Panc1 (cell line): ENCODE measurements around the gene WWOX. TPM values are rescaled to one million over a fixed set of nuclear protein-coding genes. Genes with fewer than 3 reads are reported as not detected.

Experiments used
- ATAC-seq: fragments of 200-7000 bp; cut with Tn5 transposase; 2 replicates; pipeline ENCODE4 v1.9.1; 2020; ENCODE audit warnings: mild to moderate bottlenecking, moderate library complexity
- BruUV-seq: library from RNA; stranded (reverse); fragments of 400-500 nt; replicated peaks from 2 replicates; lab custom pipeline; 2021; lab: Mats Ljungman, UMichigan
- CTCF ChIA-PET: fragments of 300-600 bp; sonication (Branson Sonifier 250); formaldehyde crosslinking; loops from one replicate; lab custom pipeline; 2022; ENCODE audit warnings: antibody characterized with exemption; lab: Charles Lee
- POLR2A ChIA-PET: fragments of 300-600 bp; sonication (Branson Sonifier 250); formaldehyde crosslinking; loops from one replicate; lab custom pipeline; 2022; ENCODE audit warnings: antibody characterized with exemption; lab: Charles Lee
- DNase-seq: peaks from one replicate; pipeline ENCODE4 v3.0.0-alpha.2; 2010; ENCODE audit warnings: low read depth, low spot score
- H3K27ac ChIP-seq: 2 replicates; pipeline ENCODE4 v1.5.1; 2011; ENCODE audit warnings: mild to moderate bottlenecking, low read length, inconsistent platforms
- H3K27me3 ChIP-seq: fragments of 200-500 bp; sonication (Bioruptor generic); 2 replicates; pipeline ENCODE4 v1.6.0; 2014; ENCODE audit warnings: low read length, inconsistent platforms; ENCODE audit not compliant: control insufficient read depth, insufficient read depth
- H3K36me3 ChIP-seq: fragments of 200-500 bp; sonication (Bioruptor generic); 2 replicates; pipeline ENCODE4 v1.5.1; 2014; ENCODE audit warnings: inconsistent platforms, mild to moderate bottlenecking, low read length, moderate library complexity; ENCODE audit not compliant: control insufficient read depth, insufficient read depth
- H3K4me1 ChIP-seq: 2 replicates; pipeline ENCODE4 v1.5.1; 2011; ENCODE audit warnings: inconsistent platforms, mild to moderate bottlenecking, low read length, moderate library complexity; ENCODE audit not compliant: control insufficient read depth, insufficient read depth
- H3K4me3 ChIP-seq, 2 experiments: 2 replicates each; pipeline ENCODE4 v1.5.1; 2011 to 2012; ENCODE audit warnings: low read depth in 2 of 2, low read length in 2 of 2, mild to moderate bottlenecking in 2 of 2, inconsistent platforms in 1 of 2, moderate library complexity in 1 of 2
- H3K9me3 ChIP-seq: fragments of 200-500 bp; sonication (Bioruptor generic); 2 replicates; pipeline ENCODE4 v1.5.1; 2014; ENCODE audit warnings: low read depth, mild to moderate bottlenecking, inconsistent platforms, low read length, moderate library complexity; ENCODE audit not compliant: control insufficient read depth, insufficient read depth
- POLR2AphosphoS5 ChIP-seq: IDR thresholded peaks from 2 replicates; pipeline ENCODE4 v1.6.1; 2012; ENCODE audit warnings: mild to moderate bottlenecking, low read depth, low read length, moderate library complexity
- REST ChIP-seq, 2 experiments: IDR thresholded peaks; 2 replicates each; pipeline ENCODE4 v1.6.1; 2011 to 2012; ENCODE audit warnings: low read depth in 2 of 2, control low read depth in 1 of 2, low read length in 1 of 2, mild to moderate bottlenecking in 1 of 2, moderate library complexity in 1 of 2; ENCODE audit not compliant: insufficient read depth in 1 of 2
- SIN3A ChIP-seq: IDR thresholded peaks from 2 replicates; pipeline ENCODE4 v1.6.1; 2012; ENCODE audit warnings: low read depth, mild to moderate bottlenecking, low read length, moderate library complexity, borderline replicate concordance; ENCODE audit not compliant: insufficient read depth
- TCF7L2 ChIP-seq: IDR thresholded peaks from 2 replicates; pipeline ENCODE4 v1.6.1; 2011; ENCODE audit warnings: mild to moderate bottlenecking, low read depth, low read length, inconsistent platforms
- in situ Hi-C: cut with HindIII; loops from 2 replicates; pipeline ENCODE4 v1.10.0; 2016; ENCODE audit warnings: low sequenced_read_pairs, low pct_unique_long_range_greater_than_20kb
- intact Hi-C: fragments of 100-400 bp; cut with micrococcal nuclease; formaldehyde crosslinking; loops from one replicate; pipeline ENCODE4 v1.10.0; 2022; ENCODE audit not compliant: unreplicated experiment
- total RNA-seq: library from RNA; stranded (reverse); gene quantifications from one replicate; pipeline ENCODE4 v1.2.1, GENCODE V29; 2021; ENCODE audit not compliant: unreplicated experiment
- TF ChIP-seq, protein P1 (sequence below): fragments of 450-650 bp; IDR thresholded peaks from 2 replicates; pipeline ENCODE4 v1.5.1; 2017; ENCODE audit warnings: mild to moderate bottlenecking

The WWOX gene
- total RNA-seq, 1 experiment from 2014 or later, result 12.5 TPM

GRCh38 chr16:78396046-78396445, 296.6 kb downstream of the WWOX start:
- POLR2A ChIA-PET, result no interaction called here
- H3K9me3 ChIP-seq, result no peaks in the 10 kb centered on the region
- intact Hi-C loops (no loop called here), in situ Hi-C loops (no loop called here)
- TF ChIP-seq, protein P1, sequence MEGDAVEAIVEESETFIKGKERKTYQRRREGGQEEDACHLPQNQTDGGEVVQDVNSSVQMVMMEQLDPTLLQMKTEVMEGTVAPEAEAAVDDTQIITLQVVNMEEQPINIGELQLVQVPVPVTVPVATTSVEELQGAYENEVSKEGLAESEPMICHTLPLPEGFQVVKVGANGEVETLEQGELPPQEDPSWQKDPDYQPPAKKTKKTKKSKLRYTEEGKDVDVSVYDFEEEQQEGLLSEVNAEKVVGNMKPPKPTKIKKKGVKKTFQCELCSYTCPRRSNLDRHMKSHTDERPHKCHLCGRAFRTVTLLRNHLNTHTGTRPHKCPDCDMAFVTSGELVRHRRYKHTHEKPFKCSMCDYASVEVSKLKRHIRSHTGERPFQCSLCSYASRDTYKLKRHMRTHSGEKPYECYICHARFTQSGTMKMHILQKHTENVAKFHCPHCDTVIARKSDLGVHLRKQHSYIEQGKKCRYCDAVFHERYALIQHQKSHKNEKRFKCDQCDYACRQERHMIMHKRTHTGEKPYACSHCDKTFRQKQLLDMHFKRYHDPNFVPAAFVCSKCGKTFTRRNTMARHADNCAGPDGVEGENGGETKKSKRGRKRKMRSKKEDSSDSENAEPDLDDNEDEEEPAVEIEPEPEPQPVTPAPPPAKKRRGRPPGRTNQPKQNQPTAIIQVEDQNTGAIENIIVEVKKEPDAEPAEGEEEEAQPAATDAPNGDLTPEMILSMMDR, result peak; percentile 19; the same call in 1 of the 2 replicates
- TF ChIP-seq REST (IDR thresholded peaks at IDR 0.05; ENCODE audit: insufficient read depth in 1 of 2, low read depth in 2 of 2, low read length in 1 of 2) (no peak), TCF7L2 (no peak)
- BruUV-seq, result no TSS peak
- DNase-seq (no peak), ATAC-seq (no peak)
- H3K4me1 ChIP-seq, result no peaks in the 10 kb centered on the region
- H3K4me3 ChIP-seq, result no peak overlapping the region
- H3K27me3 ChIP-seq, result no peaks in the 10 kb centered on the region
- H3K27ac ChIP-seq, result no peak overlapping the region
- CTCF ChIA-PET, result no interaction called here
- H3K36me3 ChIP-seq, result no peaks in the 10 kb centered on the region

GRCh38 chr16:78396673-78397072, 297.2 kb downstream of the WWOX start:
- H3K27ac ChIP-seq, result no peak overlapping the region
- in situ Hi-C loops (no loop called here), intact Hi-C loops (no loop called here)
- CTCF ChIA-PET, result no interaction called here
- BruUV-seq, result no TSS peak
- no peaks in the 10 kb centered on the region for H3K4me1 ChIP-seq
- H3K4me3 ChIP-seq, result no peak overlapping the region
- no peak for ATAC-seq
- POLR2A ChIA-PET, result no interaction called here
- H3K36me3 ChIP-seq, result no peaks in the 10 kb centered on the region
- no peak for DNase-seq
- no peaks in the 10 kb centered on the region for H3K27me3 ChIP-seq
- H3K9me3 ChIP-seq, result no peaks in the 10 kb centered on the region
- TF ChIP-seq, protein P1, result no peak
- TF ChIP-seq REST (IDR thresholded peaks at IDR 0.05; ENCODE audit: insufficient read depth in 1 of 2, low read depth in 2 of 2, low read length in 1 of 2), result no peak
- TF ChIP-seq POLR2AphosphoS5, result no peak
- TF ChIP-seq SIN3A, result no peak
- no peak for TF ChIP-seq TCF7L2
